Measurements from ENCODE around the gene NRK.

DNA sequence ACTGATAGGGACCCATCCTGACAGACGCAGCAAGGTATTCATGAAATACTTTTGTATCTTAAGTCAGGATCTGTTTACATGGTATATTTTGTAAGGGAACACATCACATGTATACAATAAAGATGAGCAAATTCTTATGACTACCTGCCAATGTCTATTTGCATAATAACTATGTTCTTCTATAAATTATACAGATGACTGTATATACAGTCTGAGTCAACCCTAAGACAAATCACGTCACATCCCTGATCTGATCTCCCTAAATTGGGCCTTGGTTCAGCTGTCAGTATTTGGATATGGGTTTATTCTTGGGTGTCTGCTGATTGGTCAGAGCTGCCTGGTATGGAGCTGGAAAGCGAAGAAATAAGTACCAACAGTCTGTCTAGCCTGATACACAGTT lies 122.9 kb downstream of the NRK start:
- no peak for TF ChIP-seq EP300 (IDR thresholded peaks at IDR 0.05)
- TF ChIP-seq, protein P1, sequence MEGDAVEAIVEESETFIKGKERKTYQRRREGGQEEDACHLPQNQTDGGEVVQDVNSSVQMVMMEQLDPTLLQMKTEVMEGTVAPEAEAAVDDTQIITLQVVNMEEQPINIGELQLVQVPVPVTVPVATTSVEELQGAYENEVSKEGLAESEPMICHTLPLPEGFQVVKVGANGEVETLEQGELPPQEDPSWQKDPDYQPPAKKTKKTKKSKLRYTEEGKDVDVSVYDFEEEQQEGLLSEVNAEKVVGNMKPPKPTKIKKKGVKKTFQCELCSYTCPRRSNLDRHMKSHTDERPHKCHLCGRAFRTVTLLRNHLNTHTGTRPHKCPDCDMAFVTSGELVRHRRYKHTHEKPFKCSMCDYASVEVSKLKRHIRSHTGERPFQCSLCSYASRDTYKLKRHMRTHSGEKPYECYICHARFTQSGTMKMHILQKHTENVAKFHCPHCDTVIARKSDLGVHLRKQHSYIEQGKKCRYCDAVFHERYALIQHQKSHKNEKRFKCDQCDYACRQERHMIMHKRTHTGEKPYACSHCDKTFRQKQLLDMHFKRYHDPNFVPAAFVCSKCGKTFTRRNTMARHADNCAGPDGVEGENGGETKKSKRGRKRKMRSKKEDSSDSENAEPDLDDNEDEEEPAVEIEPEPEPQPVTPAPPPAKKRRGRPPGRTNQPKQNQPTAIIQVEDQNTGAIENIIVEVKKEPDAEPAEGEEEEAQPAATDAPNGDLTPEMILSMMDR (IDR thresholded peaks at IDR 0.05): no peak

Data from ovary (tissue), 3 donors.